GM11168 (cell line): ENCODE results near the gene POLR2J.

Experiments used
- in situ Hi-C: fragments of 300-500 bp; cut with MboI; formaldehyde crosslinking; loops from one replicate; pipeline ENCODE4 v1.12.0; 2022; ENCODE audit warnings: low sequenced_read_pairs; ENCODE audit not compliant: unreplicated experiment

Gene POLR2J

DNA sequence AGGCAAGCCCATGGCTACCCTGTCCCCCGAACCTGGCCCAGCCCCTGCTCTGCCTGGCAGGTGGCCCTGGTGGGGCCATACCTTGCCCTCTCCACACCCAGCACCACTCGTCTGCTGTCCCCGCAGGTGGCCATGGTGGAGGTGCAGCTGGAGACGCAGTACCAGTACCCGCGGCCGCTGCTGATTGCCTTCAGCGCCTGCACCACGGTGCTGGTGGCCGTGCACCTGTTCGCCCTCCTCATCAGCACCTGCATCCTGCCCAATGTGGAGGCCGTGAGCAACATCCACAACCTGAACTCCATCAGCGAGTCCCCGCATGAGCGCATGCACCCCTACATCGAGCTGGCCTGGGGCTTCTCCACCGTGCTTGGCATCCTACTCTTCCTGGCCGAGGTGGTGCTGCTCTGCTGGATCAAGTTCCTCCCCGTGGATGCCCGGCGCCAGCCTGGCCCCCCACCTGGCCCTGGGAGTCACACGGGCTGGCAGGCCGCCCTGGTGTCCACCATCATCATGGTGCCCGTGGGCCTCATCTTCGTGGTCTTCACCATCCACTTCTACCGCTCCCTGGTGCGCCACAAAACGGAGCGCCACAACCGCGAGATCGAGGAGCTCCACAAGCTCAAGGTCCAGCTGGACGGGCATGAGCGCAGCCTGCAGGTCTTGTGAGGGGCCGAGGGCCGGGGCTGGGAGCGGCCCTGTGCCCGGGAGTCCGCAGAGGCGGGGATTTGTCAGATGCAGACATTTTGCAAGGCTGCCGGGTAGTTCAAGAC lies 32.1 kb downstream of the POLR2J start:
- in situ Hi-C loops, result no loop called here

DNA sequence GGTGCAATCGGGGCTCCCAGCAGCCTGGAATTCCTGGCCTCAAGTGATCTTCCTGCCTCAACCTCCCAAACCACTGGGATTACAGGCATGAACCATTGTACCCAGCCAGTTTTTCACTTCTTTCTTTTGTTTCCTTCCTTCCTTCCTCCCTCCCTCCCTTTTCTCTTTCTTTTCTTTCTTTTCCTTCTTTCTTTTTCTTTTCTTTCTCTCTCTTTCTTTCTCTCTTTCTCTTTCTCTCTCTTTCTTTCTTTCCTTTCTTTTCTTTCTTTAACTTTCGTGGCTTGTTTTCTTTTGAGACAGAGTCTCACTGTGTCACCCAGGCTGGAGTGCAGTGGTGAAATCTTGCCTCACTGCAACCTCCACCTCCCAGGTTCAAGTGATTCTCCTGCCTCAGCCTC lies 33.0 kb downstream of the POLR2J start:
- in situ Hi-C loops, result no loop called here

DNA sequence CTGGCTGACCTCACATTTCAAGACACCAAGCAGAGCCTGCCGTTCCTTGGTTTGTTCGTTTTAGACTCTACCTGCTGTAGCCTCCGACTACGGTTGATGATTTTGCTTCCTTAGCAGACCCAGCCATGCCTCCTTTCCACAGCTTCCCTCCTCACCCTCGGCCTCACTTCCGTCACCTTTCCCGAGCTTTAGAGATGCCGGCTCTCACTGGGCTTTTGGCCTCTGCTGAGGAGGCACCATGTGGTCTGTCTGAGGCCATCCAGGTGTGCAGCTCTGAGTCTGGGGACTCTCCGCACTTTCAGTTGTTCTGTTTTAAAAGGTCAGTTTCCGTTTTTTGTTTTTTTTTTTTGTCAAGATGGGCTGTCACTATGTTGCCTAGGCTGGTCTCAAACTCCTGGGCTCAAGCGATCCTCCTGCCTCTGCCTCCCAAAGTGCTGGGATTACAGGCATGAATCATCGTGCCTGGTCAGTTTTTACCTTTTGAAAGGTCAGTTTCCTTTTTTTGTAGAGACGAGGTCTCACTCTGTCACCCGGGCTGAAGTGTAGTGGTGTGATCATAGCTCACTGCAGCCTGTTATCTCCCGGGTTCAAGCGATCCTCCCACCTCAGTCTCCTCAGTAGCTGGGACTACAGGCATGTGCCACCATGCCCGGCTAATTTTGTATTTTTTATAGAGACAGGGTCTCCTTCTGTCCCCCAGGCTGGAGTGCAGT lies 33.6 kb downstream of the POLR2J start:
- in situ Hi-C loops, result no loop called here

DNA sequence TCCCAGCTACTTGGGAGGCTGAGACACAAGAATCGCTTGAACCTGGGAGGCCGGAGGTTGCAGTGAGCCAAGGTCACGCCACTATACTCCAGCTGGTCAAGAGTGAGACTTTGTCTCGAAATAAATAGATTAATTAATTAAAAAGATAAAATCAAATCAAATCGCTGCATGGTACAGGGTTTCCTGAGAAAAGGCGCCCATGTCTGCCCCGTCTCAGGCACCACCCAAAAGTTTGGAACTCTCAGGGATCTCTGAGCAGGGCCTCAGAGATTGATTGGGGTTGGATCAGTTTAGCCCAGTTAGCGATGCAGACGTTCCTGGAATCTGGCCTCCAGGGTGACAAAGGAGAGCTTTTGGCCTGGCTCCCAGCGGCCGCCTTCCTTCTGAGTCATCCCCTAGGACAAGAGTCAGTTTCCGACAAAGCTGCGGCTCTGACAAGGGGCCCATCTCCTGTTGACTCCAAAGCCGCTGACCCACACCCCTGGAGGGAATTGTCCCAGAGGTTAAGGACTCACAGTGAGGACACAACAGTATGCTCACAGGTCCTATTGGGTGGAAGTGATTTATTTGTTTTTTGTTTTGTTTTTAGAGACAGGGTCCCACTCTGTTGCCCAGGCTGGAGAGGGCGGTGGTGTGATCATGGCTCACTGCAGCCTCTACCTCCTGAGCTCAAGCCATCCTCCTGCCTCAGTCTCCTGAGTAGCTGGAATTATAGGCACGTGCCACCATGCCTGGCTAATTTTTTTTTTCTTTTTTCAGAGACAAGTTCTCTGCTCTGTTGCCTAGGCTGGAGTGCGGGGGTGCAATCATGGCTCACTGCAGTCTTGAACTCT lies 38.5 kb downstream of the POLR2J start:
- in situ Hi-C loops, result no loop called here

DNA sequence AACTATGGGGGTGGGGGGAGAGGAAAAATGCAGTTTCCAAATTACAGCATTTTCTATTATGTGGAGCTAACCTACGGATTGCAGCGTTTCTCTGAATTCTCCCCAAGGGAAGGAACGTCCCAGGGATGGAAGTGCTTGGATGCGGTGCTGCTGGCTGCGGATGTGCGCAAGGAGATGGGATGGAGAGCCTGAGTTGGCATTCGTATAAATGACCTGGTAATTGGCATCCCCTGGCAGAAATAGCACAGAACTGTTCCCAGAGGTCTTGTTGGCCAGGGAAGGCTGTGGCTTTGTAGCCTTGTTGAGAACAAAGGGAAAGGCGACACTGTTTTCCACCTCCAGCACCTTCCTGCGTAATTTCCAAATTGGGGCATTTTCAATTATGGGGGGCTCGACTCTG lies 42.6 kb downstream of the POLR2J start:
- in situ Hi-C loops, result no loop called here

DNA sequence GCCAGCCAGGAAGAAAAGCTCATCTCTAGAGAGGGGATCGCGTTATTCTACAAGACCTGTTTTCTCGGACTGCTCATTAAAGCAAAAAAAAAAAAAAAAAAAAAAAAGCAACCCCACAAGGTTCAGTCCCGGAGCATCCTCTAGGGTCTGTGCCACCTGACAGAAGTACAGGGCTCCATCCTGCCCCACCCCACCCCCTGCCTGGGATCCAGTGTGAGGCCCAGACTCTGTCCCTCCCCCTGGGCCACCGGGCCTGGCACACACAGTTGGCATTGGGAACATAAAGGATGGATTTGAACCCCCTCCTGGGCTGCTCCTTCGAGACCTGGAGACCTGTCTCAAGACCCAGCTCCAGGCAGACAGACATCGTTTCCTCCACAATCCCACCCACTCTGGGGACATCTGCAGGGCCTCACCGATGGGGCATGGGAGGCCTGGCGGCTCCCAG lies 44.7 kb downstream of the POLR2J start:
- in situ Hi-C loops, result no loop called here

DNA sequence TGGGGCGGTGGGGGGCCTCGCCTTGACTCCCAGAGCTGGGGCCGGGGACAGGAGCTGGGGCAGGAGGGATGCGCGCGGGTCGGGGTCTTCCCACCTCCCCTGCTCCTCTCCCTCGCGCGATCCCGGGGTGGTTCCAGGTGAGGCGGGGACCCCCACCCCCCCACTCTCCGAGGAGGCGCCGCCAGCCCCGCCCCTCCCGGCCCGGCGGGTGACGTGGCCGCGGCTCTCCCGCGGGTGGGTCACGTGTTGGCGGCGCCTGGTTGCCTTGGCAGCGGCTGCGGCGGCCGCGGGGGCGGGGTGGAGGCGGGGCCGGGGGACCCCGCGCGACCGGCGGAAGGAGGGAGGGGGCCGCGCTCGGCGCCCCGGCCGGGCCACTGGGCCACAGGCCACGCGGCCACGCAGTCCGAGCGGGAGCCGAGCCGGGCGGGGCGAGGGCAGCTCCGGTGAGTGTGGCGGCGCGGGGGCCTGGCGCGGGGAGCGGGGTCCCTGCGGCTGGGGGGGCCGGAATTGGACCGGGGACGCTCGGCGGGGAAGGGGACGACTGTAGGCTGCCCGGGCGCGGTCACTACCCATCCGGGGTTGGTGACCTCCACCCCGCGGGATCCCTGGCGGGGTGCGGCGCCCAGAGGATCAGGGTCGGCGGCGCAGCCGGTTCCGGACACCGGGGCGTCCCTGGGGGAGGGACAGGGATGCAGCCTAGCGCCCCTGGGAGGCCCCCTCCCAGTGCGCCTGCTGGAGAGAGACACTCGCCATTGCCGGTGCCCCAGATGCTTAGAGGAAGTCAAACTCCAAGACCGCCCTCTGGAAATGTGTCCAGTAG lies 45.3 kb downstream of the POLR2J start, which contains the start of gene ORAI2:
ORAI2 (plus strand) TSS at position 357 of the 820 bp plus-strand sequence. CDS start 5,382 bp downstream, outside the sequence.
- in situ Hi-C loops, result no loop called here

DNA sequence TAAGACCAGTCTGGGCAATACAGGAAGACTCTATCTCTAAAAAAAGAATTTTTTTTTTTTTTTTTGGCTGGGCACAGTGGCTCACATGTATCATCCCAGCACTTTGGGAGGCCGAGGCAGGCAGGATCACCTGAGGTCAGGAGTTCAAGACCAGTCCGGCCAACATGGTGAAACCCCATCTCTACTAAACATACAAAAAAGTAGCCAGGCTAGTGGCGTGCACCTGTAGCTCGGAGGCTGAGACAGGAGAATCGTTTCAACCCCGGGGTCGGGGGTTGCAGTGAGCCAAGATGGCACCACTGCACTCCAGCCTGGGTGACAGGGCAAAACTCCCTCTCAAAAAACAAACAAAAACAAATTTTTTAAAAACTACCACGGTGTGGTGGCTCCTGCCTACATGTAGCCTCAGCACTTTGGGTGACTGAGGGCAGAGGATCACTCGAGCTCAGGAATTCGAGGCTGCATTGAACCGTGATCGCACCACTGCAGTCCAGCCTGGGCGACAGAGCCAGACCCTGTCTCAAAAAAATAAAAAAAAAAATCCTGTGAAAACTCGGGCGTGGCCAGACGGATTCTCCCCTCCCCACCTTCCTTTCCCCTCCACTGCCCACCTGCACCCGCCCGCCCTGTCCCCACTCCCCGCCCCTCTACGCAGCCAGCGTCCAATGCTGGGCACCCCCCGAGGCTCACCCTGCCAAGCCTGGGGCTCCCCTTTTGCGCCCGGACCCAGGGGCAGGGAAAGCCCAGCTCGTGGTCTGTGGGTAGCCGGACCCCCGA lies 46.1 kb downstream of the POLR2J start:
- in situ Hi-C loops, result no loop called here

DNA sequence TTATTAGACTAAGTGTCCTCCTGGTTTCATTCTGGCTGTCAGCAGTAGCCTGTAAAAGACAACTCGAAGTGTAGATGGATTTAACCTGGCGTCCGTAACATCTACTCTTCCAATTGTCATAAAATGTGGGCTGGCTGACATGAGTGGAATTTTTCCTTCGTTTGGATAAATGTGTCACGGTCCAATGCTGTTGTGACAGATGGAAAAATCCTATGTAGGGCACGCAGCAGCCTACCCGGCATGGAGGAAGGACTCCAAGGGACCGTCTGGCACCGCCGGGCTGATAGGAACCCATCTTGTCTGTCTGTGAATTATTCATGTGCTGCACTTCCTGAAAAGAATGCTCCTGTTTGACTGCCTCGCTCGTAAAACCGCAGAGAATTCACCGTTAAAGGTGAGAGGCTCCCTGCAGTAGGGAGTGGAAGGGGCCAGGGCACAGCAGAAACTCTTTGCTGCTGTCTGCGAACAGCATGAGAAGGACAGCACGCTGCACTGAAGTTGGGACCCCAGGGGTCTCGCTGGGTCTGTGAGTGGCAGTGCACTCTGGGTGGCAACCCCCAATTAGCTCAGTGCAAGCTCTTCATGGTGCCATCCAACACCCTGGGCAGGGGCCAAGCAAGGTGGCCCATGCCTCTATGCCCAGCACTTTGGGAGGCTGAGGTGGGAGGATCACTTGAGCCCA lies 47.0 kb downstream of the POLR2J start:
- in situ Hi-C loops, result no loop called here

DNA sequence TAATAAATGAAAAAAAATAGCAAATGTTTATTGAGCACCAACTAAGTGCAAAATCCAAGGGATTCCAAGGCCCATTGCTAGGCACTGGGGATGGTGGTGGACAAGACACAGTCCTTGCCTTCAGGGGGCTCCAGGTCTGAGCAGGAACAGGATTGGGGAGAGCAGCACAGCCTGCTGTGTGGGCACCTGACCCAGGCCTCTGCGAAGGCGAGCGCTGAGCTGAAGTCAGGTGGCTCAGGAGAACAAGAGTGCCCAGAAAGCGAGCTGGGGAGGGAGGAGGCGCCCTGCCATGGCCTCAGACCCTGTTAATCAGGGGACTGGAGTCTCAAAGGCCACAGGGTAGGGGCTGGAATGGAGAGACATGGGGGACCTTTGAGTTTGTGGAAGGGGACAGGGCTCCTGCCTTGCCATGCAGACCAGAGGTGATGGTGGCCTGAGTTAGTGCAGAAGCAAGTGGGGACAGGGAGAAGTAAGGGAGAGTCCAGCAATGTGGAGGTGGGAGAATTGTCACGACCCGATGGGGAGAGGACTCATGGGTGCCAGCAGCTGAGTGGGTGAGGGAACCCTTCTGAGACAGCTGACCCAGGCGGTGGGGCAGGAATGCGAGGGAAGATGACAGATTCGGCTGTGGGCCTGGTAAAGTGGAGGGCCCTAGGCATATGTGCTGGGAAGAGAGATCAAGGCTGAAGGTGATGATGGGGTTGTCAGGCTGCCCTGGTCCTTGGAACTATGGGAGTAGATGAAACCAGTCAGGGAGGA lies 49.4 kb downstream of the POLR2J start:
- in situ Hi-C loops, result no loop called here

DNA sequence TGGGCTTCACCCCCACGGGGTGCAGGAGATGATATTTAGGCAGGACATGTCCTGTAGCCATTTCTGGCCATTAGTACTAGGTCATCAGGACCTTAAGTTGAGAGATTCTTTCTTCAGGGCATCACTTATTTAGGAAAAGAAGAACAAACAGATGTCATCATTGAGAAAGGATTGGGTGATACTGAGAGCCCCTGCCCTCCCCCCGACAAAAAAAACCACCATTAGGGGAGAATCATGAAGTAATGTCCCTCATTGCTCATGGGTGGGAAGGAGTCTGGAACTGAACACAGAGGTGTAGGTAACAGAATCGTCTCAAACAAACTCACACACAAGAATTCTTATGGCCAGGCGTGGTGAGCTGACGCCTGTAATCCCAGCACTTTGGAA lies 51.7 kb downstream of the POLR2J start:
- in situ Hi-C loops, result no loop called here

DNA sequence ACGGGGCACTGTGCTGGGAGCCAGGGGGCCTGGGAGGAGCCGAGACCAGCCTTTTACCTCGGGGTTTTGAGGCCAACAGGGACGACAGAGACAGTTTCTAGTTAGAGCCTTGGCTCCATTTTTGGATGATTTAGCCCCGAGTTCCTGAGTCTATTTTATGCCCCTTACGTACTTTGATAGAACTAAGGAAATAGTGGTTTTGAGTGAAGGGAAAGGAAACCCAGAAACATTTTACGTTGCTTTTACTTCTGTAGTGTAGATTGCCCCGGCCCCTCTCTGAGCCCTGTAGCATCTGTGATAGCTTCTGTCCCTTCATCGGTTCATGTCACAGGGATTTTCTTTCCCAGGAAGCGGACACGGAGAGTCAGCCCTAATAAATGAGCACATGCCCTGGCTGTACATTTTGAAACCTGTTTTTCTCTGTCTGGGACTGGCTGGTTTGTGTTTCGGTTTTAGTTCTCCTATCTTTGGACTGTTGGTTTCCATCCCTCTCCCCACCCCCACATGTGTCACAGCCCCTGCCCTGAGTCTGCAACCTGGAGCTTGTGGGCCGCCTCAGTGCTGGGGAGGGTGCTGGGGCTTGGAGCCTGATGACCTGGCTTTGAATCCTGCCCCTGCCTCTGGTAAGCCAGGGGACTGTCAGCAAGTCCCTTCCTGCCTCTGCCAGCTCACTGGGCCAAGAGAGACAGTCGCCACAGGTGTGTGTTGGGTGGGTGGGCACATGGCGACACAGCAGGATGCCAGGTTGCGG lies 52.3 kb downstream of the POLR2J start:
- in situ Hi-C loops, result no loop called here

DNA sequence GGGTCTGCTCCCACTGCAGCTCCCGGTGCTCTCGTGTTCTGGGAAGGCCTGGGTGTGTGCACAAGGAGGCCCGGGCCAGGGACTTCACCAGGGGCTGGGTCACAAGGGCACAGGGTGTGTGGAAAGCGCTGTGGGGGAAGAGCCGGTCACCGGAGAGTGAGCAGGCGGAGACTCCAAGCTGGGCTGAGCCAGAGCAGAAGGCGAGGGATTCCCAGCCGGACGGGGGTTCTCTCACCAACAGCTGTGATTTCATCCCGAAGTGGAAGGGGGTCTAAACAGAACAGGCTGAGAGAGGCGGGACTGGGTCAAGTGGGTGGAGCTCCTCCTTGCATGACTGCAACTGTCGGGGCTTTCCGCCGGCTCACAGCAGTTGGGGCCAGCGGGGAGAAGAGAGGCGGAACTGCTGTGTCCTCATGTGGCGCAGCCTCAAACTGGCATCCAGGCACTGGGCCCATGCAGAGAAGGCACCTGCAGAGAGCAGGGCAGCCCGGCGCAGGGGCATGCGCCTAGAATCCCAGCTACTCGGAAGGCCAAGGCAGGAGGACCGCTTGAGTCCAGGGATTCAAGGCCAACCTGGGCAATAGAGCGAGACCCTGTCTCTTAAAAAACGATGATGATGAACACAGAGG lies 53.0 kb downstream of the POLR2J start:
- in situ Hi-C loops, result no loop called here

DNA sequence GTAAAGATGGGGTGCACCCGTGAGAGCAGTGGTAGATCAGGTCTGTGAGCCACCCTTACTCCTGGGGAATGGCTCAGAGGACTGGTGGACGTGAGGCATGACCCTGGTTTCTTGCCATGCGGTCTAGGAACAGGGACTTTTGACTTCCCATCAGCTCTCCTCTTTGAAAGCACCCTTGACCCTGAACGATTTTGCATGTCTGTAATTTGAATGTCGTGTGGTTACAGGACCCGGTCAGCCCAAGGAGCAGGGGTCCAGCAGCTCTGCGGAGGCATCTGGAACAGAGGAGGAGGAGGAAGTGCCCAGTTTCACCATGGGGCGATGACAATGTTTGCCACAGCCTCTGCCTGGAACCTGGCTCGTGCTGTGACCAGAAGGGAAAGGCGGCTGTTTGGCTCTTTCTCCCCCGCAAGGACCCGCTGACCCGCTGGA lies 53.9 kb downstream of the POLR2J start:
- in situ Hi-C loops, result no loop called here

DNA sequence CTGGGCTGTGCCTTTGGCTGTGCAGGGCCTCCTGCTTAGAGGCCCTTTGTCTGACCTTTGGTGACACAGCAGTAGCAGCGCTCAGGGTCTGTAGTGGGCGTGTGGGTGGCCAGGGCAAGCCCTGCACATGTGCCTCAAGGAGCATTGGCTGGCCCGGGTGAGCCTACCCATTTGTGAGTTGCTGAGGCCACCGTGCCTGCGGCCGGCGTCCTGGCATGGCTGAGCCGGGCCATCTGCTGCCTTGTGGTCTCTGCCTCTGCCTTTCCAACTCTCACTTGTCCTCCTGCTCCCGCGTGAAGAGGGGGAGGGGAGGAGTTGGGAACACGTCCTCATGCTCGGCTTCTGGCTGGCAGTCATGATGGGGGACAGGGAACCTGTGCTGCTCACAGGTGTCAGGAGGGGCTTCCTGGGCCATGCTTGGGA lies 54.6 kb downstream of the POLR2J start:
- in situ Hi-C loops, result no loop called here
